NCI-H2196 (cell line): ENCODE measurements around the gene ILKAP.

ENCODE experiments used
- DNase-seq: peaks from one replicate; lab custom pipeline; 2025; ENCODE audit not compliant: unreplicated experiment; lab: John Stamatoyannopoulos, UW

Gene ILKAP

GRCh38 chr2:238125127-238125885 lies 78.2 kb downstream of the ILKAP start:
- DNase-seq, result no peak

DNA sequence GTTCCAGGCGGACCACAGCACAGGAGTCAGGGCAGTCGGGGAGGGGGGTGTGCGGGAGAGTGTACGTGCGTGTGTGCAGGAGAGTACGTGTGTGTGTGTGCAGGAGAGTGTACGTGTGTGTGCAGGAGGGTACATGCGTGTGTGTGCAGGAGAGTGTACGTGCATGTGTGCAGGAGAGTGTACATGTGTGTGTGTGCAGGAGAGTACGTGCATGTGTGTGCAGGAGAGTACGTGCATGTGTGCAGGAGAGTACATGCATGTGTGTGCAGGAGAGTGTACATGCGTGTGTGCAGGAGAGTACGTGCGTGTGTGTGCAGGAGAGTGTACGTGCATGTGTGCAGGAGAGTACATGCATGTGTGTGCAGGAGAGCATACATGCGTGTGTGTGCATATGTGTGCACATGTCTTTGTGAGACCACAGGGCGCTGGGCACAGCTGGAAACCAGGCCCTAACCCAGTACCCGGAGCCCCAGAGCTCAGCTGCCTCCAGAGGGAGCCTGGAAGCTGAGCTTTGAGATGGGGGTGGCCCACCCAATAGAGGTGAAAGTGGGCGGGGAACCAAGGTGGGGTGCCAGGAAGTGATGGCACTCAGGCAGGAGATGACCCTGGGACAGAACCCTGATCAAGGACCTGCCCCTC lies 78.9 kb downstream of the ILKAP start:
- no peak for DNase-seq

GRCh38 chr2:238123991-238124470 lies 79.5 kb downstream of the ILKAP start:
- DNase-seq, result no peak

DNA sequence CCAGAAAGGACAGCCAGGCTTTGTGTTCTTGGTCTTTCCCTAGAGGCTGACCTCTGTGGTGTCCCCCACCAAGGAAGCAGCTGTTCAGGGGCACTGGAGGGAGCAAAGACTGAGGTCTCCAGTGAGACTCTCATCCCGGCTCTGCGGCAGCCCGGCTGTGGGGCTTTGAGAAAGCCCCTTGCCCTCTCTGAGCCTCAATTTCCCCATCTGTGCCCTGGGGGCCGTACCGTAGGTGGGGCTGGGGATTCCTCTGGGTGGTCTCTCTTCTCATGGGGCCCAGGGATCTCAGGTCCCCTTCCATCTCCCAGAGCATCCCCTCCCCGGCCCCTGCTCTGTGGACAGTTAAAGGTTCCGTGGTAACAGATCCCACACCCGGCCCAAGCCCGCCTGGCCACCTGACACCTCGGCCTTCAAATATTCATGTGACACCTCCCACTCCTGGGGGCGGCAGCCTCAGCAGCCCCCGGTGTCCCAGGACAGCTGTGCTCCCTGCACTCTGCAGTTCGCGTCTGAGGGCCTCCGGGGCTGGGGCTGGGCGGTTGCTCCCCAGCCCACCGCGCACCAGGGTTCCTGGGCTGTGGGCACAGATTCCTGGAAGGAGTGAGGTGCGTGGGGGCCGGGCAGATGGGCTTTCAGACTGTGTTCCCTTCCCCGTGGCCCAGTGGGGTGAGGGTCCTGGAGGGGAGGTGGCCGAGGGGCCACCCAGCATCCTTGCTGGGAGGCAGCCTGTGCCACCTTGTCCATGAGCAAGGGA lies 80.1 kb downstream of the ILKAP start:
- no peak for DNase-seq

- no peak for DNase-seq
These were observed 80.9 kb downstream of the ILKAP start for GRCh38 chr2:238122287-238123217.

DNA sequence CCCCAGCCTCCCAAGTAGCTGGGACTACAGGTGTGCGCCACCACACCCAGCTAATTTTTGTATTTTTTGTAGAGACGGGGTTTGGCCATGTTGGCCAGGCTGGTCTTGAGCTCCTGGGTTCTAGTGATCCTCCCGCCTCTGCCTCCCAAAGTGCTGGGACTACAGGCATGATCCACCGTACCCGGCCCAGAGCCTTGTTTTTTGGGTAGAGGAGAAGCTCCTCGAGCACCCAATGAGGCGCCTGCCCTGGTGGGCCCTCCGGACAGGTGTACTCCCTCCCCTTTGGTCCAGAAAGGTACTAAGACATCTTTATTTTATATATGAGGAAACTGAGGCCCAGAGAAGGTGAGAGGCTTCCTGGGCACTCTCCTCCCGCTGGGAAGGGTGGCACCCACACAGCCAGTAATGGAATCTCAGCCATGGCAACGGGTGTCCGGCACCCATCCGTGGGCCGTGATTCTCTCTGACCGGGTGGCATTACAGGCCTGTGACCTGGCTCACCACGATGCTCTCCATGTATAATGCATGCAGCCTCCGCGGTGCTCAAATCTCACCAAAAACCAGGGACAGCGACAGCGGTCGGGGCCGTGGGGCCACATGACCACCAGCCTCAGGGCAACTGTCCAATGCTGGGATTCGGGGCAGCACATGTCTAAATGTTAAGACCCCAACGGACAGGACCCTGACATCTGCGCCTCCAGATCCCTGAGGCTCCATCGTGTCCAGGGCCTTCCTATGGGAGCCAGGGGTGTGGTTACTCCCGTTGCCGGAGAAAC lies 81.8 kb downstream of the ILKAP start:
- no peak for DNase-seq

GRCh38 chr2:238120463-238121298 lies 82.8 kb downstream of the ILKAP start:
- no peak for DNase-seq
